Measurements from ENCODE around the gene KDM1A. TPM values are rescaled to one million over a fixed set of nuclear protein-coding genes. Genes with fewer than 3 reads are reported as not detected.
A peak's percentile ranks its signal among the peaks of the same experiment; 100 is the strongest.

KDM1A gene
- total RNA-seq, 1 donor: 101 TPM

DNA sequence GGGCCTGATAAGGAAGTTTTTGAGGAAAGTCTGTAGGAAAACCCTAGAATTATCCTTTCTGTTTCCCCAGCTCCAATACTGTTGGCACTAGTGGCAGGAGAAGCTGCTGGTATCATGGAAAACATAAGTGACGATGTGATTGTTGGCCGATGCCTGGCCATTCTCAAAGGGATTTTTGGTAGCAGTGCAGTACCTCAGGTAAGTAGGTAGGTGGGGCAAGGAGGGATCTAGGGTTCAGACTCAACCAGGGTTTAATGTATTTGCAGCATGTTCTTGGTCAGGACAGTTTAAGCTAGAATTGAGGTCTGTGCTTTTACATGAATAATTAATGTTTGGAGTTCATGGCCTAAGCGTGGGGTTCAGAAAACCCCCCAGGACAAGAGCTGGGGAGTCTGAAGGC lies 62.1 kb downstream of the KDM1A start:
- H3K4me2 ChIP-seq (ENCODE audit: insufficient read depth, low read length): no peak overlapping the region
- TF ChIP-seq, protein P1, sequence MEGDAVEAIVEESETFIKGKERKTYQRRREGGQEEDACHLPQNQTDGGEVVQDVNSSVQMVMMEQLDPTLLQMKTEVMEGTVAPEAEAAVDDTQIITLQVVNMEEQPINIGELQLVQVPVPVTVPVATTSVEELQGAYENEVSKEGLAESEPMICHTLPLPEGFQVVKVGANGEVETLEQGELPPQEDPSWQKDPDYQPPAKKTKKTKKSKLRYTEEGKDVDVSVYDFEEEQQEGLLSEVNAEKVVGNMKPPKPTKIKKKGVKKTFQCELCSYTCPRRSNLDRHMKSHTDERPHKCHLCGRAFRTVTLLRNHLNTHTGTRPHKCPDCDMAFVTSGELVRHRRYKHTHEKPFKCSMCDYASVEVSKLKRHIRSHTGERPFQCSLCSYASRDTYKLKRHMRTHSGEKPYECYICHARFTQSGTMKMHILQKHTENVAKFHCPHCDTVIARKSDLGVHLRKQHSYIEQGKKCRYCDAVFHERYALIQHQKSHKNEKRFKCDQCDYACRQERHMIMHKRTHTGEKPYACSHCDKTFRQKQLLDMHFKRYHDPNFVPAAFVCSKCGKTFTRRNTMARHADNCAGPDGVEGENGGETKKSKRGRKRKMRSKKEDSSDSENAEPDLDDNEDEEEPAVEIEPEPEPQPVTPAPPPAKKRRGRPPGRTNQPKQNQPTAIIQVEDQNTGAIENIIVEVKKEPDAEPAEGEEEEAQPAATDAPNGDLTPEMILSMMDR (IDR thresholded peaks at IDR 0.05; ENCODE audit: extremely low read depth, low read depth, low read length): no peak
- H3K27ac ChIP-seq (ENCODE audit: low read depth, low read length): no peak overlapping the region
- H3K36me3 ChIP-seq (ENCODE audit: insufficient read depth, low read length): peaks cover 92% of the 10 kb centered on the region
- H3K4me1 ChIP-seq (ENCODE audit: insufficient read depth, low read length): no peaks in the 10 kb centered on the region
- H2AFZ ChIP-seq (ENCODE audit: low read length): no peak overlapping the region
- H3K9me3 ChIP-seq (ENCODE audit: low read depth, low read length): no peaks in the 10 kb centered on the region
- no peak overlapping the region for H3K4me3 ChIP-seq (ENCODE audit: insufficient read depth, low read length)
- H4K20me1 ChIP-seq (ENCODE audit: insufficient read depth, low read length): peaks cover 2% of the 10 kb centered on the region
- no peaks in the 10 kb centered on the region for H3K27me3 ChIP-seq (ENCODE audit: insufficient read depth, low read length)
- no peak for DNase-seq (ENCODE audit: insufficient read length, low spot score, missing footprints)
- H3K79me2 ChIP-seq (ENCODE audit: insufficient read depth, low read length): peaks cover 2% of the 10 kb centered on the region

DNA sequence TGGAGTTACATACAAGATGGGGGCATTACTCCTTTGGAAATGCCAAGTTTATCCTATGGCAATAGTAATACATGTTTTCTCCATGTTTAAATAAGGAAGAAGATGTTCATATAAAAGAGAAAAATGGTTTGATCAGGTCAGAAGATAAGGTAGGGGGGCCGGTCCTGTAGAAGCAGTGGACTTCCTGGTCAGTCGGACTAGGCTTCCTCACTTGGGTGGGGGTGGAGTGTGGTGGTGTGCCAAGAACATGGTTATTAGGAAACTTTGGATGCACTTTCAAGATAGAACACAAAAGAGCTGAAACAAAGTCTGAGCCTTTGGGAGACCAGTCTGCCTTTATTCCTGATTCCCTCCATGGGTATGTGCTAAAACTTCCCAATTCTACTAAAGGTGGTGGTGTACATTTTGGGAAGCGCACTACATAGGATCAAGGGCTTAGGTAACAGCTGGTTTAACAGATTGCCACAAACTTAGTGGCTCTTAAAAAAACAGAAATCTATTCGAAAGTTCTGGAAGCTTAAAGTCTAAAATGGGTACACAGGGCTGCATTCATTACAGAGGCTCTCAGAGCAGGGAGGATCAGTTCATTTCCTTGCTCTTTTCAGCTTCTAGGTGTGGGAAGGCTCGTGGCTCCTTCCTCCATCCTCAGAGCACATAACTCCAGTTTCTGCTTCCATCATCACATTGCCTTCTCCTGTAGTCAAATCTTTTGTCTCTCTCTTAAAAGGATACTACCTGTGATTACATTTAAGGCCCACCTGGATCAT lies 64.6 kb downstream of the KDM1A start:
- no peaks in the 10 kb centered on the region for H3K27me3 ChIP-seq (ENCODE audit: insufficient read depth, low read length)
- no peaks in the 10 kb centered on the region for H3K9me3 ChIP-seq (ENCODE audit: low read depth, low read length)
- H3K36me3 ChIP-seq (ENCODE audit: insufficient read depth, low read length): peaks cover 99% of the 10 kb centered on the region
- H3K27ac ChIP-seq (ENCODE audit: low read depth, low read length): no peak overlapping the region
- peaks cover 2% of the 10 kb centered on the region for H4K20me1 ChIP-seq (ENCODE audit: insufficient read depth, low read length)
- H3K4me1 ChIP-seq (ENCODE audit: insufficient read depth, low read length): no peaks in the 10 kb centered on the region
- no peak overlapping the region for H2AFZ ChIP-seq (ENCODE audit: low read length)
- H3K4me3 ChIP-seq (ENCODE audit: insufficient read depth, low read length): no peak overlapping the region
- TF ChIP-seq, protein P1 (IDR thresholded peaks at IDR 0.05; ENCODE audit: extremely low read depth, low read depth, low read length): no peak
- DNase-seq (ENCODE audit: insufficient read length, low spot score, missing footprints): peak; percentile 48
- peaks cover 4% of the 10 kb centered on the region for H3K79me2 ChIP-seq (ENCODE audit: insufficient read depth, low read length)
- H3K4me2 ChIP-seq (ENCODE audit: insufficient read depth, low read length): no peak overlapping the region

DNA sequence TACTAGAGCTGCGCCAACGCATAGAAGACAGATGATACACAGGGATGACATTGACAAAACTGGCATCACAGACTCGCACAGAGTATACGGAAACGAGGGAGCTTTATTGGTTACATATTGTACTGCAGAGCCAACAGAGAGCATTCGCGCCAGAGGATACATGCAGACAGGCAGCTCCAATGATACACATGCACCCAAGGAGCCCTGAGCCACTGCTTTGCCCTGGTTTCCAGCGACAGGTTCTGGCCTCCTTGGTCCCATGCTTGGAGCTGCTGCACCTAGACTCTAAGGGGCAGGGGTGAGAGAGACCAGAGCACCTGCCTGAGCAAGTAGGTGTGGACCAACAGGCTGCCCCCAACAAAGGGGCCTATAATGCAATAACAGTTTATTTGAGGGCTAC lies 65.6 kb downstream of the KDM1A start:
- peak; percentile 51 for DNase-seq (ENCODE audit: insufficient read length, low spot score, missing footprints)
- Histone ChIP-seq H3K4me1 (ENCODE audit: insufficient read depth, low read length) (no peaks in the 10 kb centered on the region), H4K20me1 (ENCODE audit: insufficient read depth, low read length) (peaks cover 2% of the 10 kb centered on the region)

DNA sequence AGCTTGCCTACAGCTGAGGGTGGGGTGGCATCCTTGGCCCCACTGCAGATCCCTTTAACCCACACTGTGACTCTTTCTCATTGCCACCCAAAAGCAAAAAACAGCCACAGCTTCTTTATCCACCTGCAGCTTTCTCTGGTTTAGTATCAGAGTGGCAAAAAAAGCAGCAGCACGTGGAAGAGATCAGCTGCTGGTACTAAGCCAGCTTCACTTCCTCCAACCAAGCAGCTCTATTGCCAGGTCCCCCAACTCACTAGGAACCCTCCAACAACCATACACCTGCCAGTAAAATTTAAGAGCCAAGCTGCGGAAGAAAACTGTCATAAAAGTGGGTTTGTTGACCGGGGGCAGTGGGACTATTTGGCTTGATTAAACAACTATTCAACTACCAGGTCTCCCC lies 66.4 kb downstream of the KDM1A start:
- H3K9me3 ChIP-seq (ENCODE audit: low read depth, low read length): no peaks in the 10 kb centered on the region
- H3K27me3 ChIP-seq (ENCODE audit: insufficient read depth, low read length): no peaks in the 10 kb centered on the region
- H3K27ac ChIP-seq (ENCODE audit: low read depth, low read length): no peak overlapping the region
- TF ChIP-seq, protein P1 (IDR thresholded peaks at IDR 0.05; ENCODE audit: extremely low read depth, low read depth, low read length): no peak
- H3K36me3 ChIP-seq (ENCODE audit: insufficient read depth, low read length): peaks cover 85% of the 10 kb centered on the region
- DNase-seq (ENCODE audit: insufficient read length, low spot score, missing footprints): no peak
- H3K4me3 ChIP-seq (ENCODE audit: insufficient read depth, low read length): no peak overlapping the region
- H4K20me1 ChIP-seq (ENCODE audit: insufficient read depth, low read length): peaks cover 2% of the 10 kb centered on the region
- H3K79me2 ChIP-seq (ENCODE audit: insufficient read depth, low read length): peaks cover 11% of the 10 kb centered on the region
- no peak overlapping the region for H3K4me2 ChIP-seq (ENCODE audit: insufficient read depth, low read length)
- H2AFZ ChIP-seq (ENCODE audit: low read length): no peak overlapping the region
- no peaks in the 10 kb centered on the region for H3K4me1 ChIP-seq (ENCODE audit: insufficient read depth, low read length)

More for the DNA sequence above, 65.6 kb downstream of the KDM1A start:
- no peak overlapping the region for H3K4me3 ChIP-seq (ENCODE audit: insufficient read depth, low read length)
- no peaks in the 10 kb centered on the region for H3K9me3 ChIP-seq (ENCODE audit: low read depth, low read length)
- H3K79me2 ChIP-seq (ENCODE audit: insufficient read depth, low read length): peaks cover 4% of the 10 kb centered on the region
- peaks cover 92% of the 10 kb centered on the region for H3K36me3 ChIP-seq (ENCODE audit: insufficient read depth, low read length)
- no peak overlapping the region for H2AFZ ChIP-seq (ENCODE audit: low read length)
- H3K4me2 ChIP-seq (ENCODE audit: insufficient read depth, low read length): no peak overlapping the region
- no peaks in the 10 kb centered on the region for H3K27me3 ChIP-seq (ENCODE audit: insufficient read depth, low read length)
- TF ChIP-seq, protein P1 (IDR thresholded peaks at IDR 0.05; ENCODE audit: extremely low read depth, low read depth, low read length): no peak
- no peak overlapping the region for H3K27ac ChIP-seq (ENCODE audit: low read depth, low read length)
